Kasumi-1 (cell line): Measurements from ENCODE around the gene ORC4.
"Not testable (repeated sequence)": the region's sequence is repeated elsewhere in the genome, so short reads cannot be mapped to it uniquely, and the experiment has no call there.

ENCODE experiments used
- DNase-seq, 2 experiments: peaks; one replicate each; lab custom pipeline; 2025; lab: John Stamatoyannopoulos, UW

The ORC4 gene

GRCh38 chr2:148014616-148015015 is 5.9 kb downstream of the ORC4 start:
- no peak for DNase-seq

GRCh38 chr2:148013876-148014275 is 6.7 kb downstream of the ORC4 start:
- DNase-seq = no peak

GRCh38 chr2:148008411-148008810 is 12.1 kb downstream of the ORC4 start:
- not testable (repeated sequence) for DNase-seq

GRCh38 chr2:148007219-148007900 is 13.2 kb downstream of the ORC4 start:
- no peak for DNase-seq

- DNase-seq = no peak
These were observed 14.1 kb downstream of the ORC4 start for GRCh38 chr2:148006249-148007007.

- DNase-seq = not testable (repeated sequence)
These were observed 18.1 kb downstream of the ORC4 start for GRCh38 chr2:148002420-148002819.

DNA sequence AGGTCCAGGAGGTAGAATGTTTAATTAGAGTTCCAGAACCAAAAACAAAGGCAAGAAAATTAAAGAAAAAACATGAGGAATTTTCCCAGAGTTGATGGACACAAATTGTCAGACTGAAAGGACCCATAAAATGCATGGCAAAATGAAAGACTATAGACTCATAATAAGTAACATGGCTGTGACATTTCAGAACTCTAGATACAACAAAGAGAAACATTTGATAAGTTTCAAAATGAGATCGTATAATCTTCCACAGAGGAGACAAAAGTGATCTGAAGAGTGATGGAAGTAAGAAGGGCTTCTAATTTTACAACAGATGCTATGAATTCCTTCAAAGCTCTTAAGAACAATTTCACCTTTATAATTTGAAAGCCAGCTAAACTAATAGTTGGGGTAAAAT is 20.4 kb downstream of the ORC4 start:
- no peak for DNase-seq

- DNase-seq = no peak
These were observed 21.4 kb downstream of the ORC4 start for GRCh38 chr2:147999126-147999525.

DNA sequence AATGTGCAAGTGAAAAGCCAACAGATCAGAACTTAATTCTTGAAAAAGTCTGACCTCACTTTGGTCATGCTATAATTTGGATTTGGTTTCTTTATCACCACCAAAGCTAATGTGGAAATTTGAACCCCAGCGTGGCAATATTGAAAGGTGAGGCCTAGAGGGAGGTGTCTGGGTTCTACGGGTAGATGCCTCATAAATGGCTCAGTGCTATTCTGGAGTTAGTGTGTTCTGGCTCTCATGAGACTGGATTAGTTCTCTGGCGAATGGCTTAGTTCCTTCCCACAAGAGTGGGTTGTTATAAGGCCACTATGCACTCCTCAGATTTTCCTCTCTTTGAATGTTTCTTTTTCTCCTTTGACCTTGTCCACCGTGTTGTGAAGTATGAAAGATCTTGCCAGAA is 22.3 kb downstream of the ORC4 start:
- DNase-seq = no peak

DNA sequence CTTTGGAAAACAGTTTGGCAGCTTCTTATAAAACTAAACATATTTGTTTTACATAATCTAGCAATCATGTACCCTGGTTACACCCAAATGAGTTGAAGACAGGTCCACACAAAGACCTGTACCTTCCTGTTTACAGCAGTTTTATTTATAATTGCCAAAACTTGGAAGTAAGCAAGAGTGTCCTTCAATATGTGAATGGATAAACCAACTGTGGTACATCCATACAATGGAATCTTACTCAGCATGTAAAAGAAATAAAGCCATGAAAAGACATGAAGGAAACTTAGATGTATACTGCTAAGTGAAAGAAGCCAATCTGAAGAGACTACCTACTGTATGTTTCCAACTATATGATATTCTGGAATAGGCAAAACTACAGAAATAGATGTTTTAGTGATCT is 23.7 kb downstream of the ORC4 start:
- DNase-seq = no peak

DNA sequence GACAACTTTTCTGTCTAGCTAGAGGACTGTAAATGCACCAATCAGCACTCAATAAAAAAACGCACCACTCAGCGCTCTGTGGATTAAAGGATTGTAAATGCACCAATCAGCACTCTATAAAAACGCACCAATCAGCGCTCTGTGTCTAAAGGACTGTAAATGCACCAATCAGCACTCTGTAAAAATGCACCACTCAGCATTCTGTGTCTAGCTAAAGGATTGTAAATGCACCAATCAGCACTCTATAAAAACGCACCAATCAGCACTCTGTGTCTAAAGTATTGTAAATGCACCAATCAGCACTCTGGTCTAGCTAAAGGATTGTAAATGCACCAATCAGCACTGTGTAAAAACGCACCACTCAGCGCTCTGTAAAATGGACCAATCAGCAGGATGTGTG is 25.6 kb downstream of the ORC4 start:
- DNase-seq = not testable (repeated sequence)

- DNase-seq = peak; percentile 86 to 94
These were observed 30.6 kb downstream of the ORC4 start for GRCh38 chr2:147989809-147990403.

GRCh38 chr2:147989102-147989501 is 31.4 kb downstream of the ORC4 start:
- DNase-seq = no peak

DNA sequence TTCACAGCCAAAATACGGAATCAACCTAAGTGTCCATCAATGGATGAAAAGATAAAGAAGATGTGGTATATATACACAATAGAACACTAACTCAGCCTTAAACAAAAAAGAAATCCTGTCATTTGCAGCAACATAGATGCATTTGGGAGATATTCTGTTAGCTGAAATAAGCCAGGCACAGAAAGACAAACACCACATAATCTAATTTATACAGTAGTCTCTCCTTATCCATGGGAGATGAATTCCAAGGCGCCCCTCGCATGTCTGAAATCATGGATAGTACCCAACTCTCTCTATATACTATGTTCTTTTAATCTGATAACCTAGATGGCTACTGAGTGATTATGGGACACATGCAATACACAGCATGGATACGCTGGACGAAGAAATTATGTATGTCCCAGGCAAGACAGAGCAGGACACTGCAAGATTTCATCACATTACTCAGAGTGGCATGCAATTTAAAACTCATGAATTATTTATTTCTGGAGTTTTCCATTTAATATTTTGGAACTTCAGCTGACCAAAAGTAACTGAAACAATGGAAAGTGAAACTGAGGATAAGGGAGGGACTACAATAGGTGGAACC is 39.5 kb downstream of the ORC4 start:
- no peak for DNase-seq

DNA sequence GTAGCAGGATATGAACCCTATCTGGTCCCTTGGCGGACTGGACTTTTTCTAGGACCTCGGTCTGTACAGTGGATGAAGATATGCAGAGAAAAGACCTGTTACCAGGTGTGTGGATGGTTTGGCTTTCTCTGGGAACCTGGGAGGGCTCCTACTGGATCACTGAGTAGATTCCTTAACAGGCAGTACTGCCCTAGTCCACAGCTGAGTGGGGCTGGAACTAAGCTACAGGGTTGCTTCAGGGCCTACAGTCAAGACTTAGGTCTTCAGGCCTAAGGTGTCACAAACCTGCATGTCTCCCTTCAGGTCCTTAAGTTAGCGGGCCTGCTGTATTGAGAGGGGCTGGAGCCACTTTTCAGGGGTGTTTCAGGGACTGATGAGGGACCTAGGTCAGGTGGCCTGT is 42.9 kb downstream of the ORC4 start:
- DNase-seq = no peak

GRCh38 chr2:147976102-147976501 is 44.4 kb downstream of the ORC4 start:
- DNase-seq = no peak

GRCh38 chr2:147968571-147968970 is 52.0 kb downstream of the ORC4 start:
- DNase-seq = no peak

- no peak for DNase-seq
These were observed 68.4 kb downstream of the ORC4 start for GRCh38 chr2:147952118-147952517.

- peak; percentile 46 to 68 for DNase-seq
These were observed 74.9 kb downstream of the ORC4 start for GRCh38 chr2:147945660-147946059.

DNA sequence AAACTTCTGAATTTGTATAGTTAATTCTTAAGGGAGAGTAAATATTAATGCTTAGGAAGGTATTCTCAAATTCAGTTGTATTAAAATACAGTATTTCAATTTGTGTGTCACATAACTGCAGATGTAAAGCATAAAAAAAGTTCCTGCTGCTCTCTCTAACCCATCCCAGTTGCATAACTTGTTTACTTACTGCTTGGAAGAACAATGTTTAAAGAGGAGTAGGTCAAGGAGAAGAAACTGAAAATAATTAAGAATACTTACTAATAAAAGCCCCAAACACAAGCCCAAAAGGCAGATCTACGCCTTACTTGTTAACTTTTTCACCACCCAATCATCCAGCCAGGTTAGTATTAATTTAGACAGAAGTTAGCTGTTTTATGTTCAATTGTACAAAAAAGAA is 81.2 kb downstream of the ORC4 start:
- no peak for DNase-seq

- DNase-seq = peak; percentile 84 to 86
These were observed 82.7 kb downstream of the ORC4 start for GRCh38 chr2:147937744-147938349.

GRCh38 chr2:147934881-147935620 is 85.5 kb downstream of the ORC4 start:
- DNase-seq = no peak
